DND-41 (cell line): Measurements from ENCODE around the gene GRIN1.

ENCODE experiments used
- EZH2 ChIP-seq: IDR thresholded peaks from 3 replicates; pipeline ENCODE4 v1.6.1; 2012; ENCODE audit warnings: borderline replicate concordance, low read depth, mild to moderate bottlenecking, moderate library complexity, low read length, inconsistent platforms; ENCODE audit not compliant: severe bottlenecking
- TF ChIP-seq, protein P1 (sequence below): IDR thresholded peaks from 2 replicates; pipeline ENCODE4 v1.5.1; 2012; ENCODE audit warnings: borderline replicate concordance, low read length, moderate library complexity, mild to moderate bottlenecking; ENCODE audit not compliant: poor library complexity, severe bottlenecking; ENCODE audit errors: extremely low read depth

DNA sequence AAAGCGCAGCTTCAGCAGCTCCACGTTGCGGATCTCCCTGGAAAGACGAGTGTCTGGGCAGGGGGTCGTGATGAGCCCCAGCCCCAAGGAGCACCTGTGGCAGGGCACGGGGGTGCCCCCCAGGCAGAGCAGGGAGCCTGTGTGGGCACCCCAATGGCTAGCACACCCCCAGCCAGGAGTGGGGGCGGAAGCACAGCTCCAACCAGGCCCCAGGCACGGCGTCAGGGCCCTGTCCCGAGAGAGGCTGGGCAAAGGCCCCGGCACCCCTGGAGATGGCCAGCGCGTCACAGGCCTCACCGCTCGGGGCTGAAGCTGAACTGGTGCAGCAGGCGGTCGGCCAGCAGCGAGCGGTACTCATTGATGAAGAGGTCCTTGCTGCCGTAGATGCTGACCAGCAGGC is 41.5 kb downstream of the GRIN1 start:
- TF ChIP-seq, protein P1, sequence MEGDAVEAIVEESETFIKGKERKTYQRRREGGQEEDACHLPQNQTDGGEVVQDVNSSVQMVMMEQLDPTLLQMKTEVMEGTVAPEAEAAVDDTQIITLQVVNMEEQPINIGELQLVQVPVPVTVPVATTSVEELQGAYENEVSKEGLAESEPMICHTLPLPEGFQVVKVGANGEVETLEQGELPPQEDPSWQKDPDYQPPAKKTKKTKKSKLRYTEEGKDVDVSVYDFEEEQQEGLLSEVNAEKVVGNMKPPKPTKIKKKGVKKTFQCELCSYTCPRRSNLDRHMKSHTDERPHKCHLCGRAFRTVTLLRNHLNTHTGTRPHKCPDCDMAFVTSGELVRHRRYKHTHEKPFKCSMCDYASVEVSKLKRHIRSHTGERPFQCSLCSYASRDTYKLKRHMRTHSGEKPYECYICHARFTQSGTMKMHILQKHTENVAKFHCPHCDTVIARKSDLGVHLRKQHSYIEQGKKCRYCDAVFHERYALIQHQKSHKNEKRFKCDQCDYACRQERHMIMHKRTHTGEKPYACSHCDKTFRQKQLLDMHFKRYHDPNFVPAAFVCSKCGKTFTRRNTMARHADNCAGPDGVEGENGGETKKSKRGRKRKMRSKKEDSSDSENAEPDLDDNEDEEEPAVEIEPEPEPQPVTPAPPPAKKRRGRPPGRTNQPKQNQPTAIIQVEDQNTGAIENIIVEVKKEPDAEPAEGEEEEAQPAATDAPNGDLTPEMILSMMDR, result no peak
- no peak for TF ChIP-seq EZH2
